ENCODE results near the gene CNGA1. TPM values are rescaled to one million over a fixed set of nuclear protein-coding genes. Genes with fewer than 3 reads are reported as not detected.
A peak's percentile ranks its signal among the peaks of the same experiment; 100 is the strongest.
"Not testable (repeated sequence)": the region's sequence is repeated elsewhere in the genome, so short reads cannot be mapped to it uniquely, and the experiment has no call there.

CNGA1 gene
- total RNA-seq, 1 donor from 2014 or later = 0.53 TPM

DNA sequence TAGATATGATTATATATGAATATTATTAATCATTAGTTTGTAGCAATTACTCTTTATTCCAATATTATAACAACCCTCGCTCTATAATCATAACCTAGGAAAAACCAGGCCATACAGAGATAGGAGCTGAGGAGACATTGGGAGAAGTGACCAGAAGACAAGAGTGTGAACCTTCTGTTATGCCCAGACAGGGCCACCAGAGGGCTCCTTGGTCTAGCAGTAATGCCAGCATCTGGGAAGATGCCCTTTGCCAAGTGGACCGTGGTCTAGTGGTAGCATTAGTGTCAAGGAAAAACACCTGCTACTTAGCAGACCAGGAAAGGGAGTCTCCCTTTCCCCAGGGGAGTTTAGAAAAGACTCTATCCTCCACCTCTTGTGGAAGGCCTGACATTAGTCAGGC lies 12.9 kb downstream of the CNGA1 start:
- H3K27ac ChIP-seq; H3K36me3 ChIP-seq; H3K4me1 ChIP-seq; ATAC-seq; H3K9me3 ChIP-seq; intact Hi-C loops (cut with DNase I); H3K4me3 ChIP-seq; H3K27me3 ChIP-seq (ENCODE audit: low read depth): not testable (repeated sequence)
- TF ChIP-seq, protein P1, sequence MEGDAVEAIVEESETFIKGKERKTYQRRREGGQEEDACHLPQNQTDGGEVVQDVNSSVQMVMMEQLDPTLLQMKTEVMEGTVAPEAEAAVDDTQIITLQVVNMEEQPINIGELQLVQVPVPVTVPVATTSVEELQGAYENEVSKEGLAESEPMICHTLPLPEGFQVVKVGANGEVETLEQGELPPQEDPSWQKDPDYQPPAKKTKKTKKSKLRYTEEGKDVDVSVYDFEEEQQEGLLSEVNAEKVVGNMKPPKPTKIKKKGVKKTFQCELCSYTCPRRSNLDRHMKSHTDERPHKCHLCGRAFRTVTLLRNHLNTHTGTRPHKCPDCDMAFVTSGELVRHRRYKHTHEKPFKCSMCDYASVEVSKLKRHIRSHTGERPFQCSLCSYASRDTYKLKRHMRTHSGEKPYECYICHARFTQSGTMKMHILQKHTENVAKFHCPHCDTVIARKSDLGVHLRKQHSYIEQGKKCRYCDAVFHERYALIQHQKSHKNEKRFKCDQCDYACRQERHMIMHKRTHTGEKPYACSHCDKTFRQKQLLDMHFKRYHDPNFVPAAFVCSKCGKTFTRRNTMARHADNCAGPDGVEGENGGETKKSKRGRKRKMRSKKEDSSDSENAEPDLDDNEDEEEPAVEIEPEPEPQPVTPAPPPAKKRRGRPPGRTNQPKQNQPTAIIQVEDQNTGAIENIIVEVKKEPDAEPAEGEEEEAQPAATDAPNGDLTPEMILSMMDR (IDR thresholded peaks at IDR 0.05) = peak; percentile 65
- peak; percentile 64 for DNase-seq

DNA sequence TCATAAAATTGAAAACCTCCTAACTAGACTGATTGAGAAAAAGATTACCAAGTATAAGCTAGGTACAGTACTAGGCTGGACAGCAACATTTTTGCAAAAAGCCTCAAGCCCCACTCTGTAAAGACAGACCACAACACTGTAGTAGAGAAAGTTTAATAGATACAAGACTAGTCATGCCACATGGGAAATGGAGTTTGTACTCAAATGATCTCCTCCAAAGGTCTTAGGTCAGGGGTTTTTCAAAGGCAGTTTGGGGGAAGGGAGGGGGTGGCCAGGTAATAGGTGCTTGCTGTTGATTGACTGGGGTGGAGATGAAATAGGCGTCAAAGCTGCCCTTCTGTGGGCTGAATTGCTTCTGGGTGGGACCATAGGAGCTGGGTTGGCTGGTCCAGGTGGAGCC lies 14.2 kb downstream of the CNGA1 start:
- intact Hi-C loops (cut with DNase I) = no loop called here
- Histone ChIP-seq H3K4me3 (no peak overlapping the region), H3K27ac (no peak overlapping the region), H3K27me3 (ENCODE audit: low read depth) (no peaks in the 10 kb centered on the region), H3K36me3 (no peaks in the 10 kb centered on the region), H3K9me3 (no peaks in the 10 kb centered on the region), H3K4me1 (no peaks in the 10 kb centered on the region)
- no peak for DNase-seq
- no peak for ATAC-seq
- TF ChIP-seq, protein P1 (IDR thresholded peaks at IDR 0.05) = no peak

DNA sequence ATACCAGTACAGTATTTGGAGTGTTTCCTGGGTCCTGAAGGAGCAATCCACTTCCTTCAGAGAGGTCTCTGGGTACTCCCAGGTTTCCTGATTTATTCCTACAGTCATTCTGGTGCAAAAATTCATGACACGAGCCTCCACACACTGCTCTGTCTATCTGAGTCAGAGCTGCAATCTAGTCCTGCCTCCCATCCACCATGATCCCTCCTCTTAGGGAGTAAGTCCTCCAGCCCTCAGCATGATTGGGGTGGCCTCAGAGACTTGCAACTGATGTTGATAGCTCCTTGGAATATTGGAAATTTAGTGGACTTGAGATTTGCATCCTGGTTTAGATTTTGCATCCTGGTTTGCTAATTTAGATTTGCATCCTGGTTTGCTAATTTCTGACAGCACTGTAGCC lies 20.5 kb downstream of the CNGA1 start:
- intact Hi-C loops (cut with DNase I) = no loop called here
- peaks cover 3% of the 10 kb centered on the region for H3K9me3 ChIP-seq
- H3K27me3 ChIP-seq (ENCODE audit: low read depth) = no peaks in the 10 kb centered on the region
- H3K36me3 ChIP-seq = no peaks in the 10 kb centered on the region
- TF ChIP-seq, protein P1 (IDR thresholded peaks at IDR 0.05) = no peak
- no peaks in the 10 kb centered on the region for H3K4me1 ChIP-seq
- DNase-seq = no peak
- no peak for ATAC-seq
- H3K4me3 ChIP-seq = no peak overlapping the region
- no peak overlapping the region for H3K27ac ChIP-seq

DNA sequence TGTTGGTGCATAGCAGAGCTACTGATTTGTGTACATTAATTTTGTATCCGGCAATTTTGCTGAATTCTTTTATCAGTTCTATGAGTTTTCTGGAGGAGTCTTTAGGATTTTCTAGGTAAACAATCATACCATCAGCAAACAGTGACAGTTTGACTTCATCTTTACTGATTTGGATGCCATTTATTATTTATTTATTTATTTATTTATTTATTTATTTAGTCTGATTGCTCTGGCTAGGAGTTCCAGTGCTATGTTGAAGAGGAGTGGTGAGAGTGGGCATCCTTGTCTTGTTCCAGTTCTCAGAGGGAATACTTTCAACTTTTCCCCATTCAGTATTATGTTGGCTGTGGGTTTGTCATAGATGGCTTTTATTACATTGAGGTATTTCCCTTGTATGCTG lies 24.0 kb downstream of the CNGA1 start:
- H3K9me3 ChIP-seq = peaks cover 10% of the 10 kb centered on the region
- DNase-seq; intact Hi-C loops (cut with DNase I); H3K36me3 ChIP-seq; H3K4me3 ChIP-seq; H3K27me3 ChIP-seq (ENCODE audit: low read depth); ATAC-seq; H3K27ac ChIP-seq; H3K4me1 ChIP-seq: not testable (repeated sequence)

DNA sequence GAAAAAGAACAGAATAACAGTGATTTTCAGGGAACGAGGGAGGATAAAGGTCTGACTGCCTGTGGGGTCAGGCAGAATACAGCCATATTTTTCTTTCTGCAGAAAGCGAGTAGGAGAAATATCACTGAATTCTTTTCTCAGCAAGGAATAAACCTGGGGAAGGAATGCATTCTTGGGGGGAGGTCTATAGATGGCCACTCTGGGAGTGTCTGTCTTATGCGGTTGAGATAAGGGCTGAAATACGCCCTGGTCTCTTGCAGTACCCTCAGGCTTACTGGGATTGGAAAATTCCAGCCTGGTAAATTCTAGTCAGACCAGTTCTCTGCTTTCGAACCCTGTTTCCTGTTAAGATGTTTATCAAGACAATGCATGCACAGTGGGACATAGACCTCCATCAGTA lies 26.3 kb downstream of the CNGA1 start:
- Histone ChIP-seq H3K9me3 (peaks cover 10% of the 10 kb centered on the region), H3K4me1 (no peaks in the 10 kb centered on the region), H3K27me3 (ENCODE audit: low read depth) (no peaks in the 10 kb centered on the region), H3K36me3 (no peaks in the 10 kb centered on the region), H3K27ac (no peak overlapping the region), H3K4me3 (no peak overlapping the region)
- intact Hi-C loops (cut with DNase I) = no loop called here
- no peak for DNase-seq
- TF ChIP-seq, protein P1 (IDR thresholded peaks at IDR 0.05) = no peak
- ATAC-seq = no peak

DNA sequence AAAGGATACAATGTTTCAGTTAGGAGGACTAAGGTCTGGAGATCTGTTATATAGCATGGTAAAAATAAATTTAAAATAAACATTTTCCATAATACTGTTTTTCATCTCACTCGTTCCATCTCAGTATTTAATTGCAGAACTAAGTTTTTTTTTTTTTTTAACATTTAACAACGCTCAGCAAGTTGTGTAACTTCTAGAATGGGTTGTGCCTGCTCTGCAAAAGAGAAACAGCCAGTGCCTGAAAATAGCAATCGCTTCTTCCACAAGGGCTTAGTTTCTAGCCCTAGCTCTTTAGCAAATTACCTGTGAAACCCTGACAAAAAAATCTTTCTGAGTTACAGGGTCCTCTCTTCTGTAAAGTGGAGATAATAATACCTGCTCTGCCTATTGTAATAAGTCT lies 41.9 kb downstream of the CNGA1 start:
- H3K27me3 ChIP-seq (ENCODE audit: low read depth) = no peaks in the 10 kb centered on the region
- no peak for DNase-seq
- H3K4me3 ChIP-seq = no peak overlapping the region
- ATAC-seq = no peak
- H3K4me1 ChIP-seq = no peaks in the 10 kb centered on the region
- intact Hi-C loops (cut with DNase I) = no loop called here
- no peak overlapping the region for H3K27ac ChIP-seq
- TF ChIP-seq, protein P1 (IDR thresholded peaks at IDR 0.05) = no peak
- no peaks in the 10 kb centered on the region for H3K9me3 ChIP-seq
- no peaks in the 10 kb centered on the region for H3K36me3 ChIP-seq

Measured in lower lobe of right lung (tissue), 2 donors.